Fibroblast of skin of abdomen (primary cell): ENCODE results near the gene RNF26.

Source experiments
- DNase-seq: peaks from one replicate; pipeline ENCODE4 v3.0.0-alpha.2; 2013

RNF26 gene

GRCh38 chr11:119316016-119316728 is 18.2 kb upstream of the RNF26 start:
- DNase-seq, result no peak

- DNase-seq, result peak; percentile 63
Observed at GRCh38 chr11:119316729-119317591, 17.4 kb upstream of the RNF26 start, which contains the start of gene MCAM. TSS of gene MCAM (minus strand) at chr11:119317130. CDS start at chr11:119317101, 29 bp downstream.

GRCh38 chr11:119317592-119318239 is 16.6 kb upstream of the RNF26 start:
- no peak for DNase-seq

GRCh38 chr11:119318240-119319135 is 15.8 kb upstream of the RNF26 start:
- peak; percentile 72 for DNase-seq

- DNase-seq, result no peak
Observed at GRCh38 chr11:119319136-119319699, 15.1 kb upstream of the RNF26 start.

GRCh38 chr11:119319700-119320239 is 14.6 kb upstream of the RNF26 start:
- no peak for DNase-seq

GRCh38 chr11:119320240-119320775 is 14.0 kb upstream of the RNF26 start:
- DNase-seq, result peak; percentile 49

GRCh38 chr11:119320776-119321524 is 13.4 kb upstream of the RNF26 start:
- DNase-seq, result peak; percentile 81

- DNase-seq, result no peak
Observed at GRCh38 chr11:119322360-119322739, 12.0 kb upstream of the RNF26 start.

- no peak for DNase-seq
Observed at GRCh38 chr11:119322921-119323531, 11.3 kb upstream of the RNF26 start.

GRCh38 chr11:119323532-119324033 is 10.7 kb upstream of the RNF26 start:
- peak; percentile 67 for DNase-seq

- no peak for DNase-seq
Observed at GRCh38 chr11:119324189-119324588, 10.1 kb upstream of the RNF26 start.

GRCh38 chr11:119329320-119329719 is 5.0 kb upstream of the RNF26 start:
- no peak for DNase-seq

GRCh38 chr11:119330237-119330636 is 4.1 kb upstream of the RNF26 start:
- DNase-seq, result no peak

GRCh38 chr11:119332111-119332765 is 2.1 kb upstream of the RNF26 start:
- DNase-seq, result no peak

GRCh38 chr11:119335091-119335654 is 846 bp downstream of the RNF26 start:
- no peak for DNase-seq

- DNase-seq, result no peak
Observed at GRCh38 chr11:119335655-119336543, 1.6 kb downstream of the RNF26 start.
